ENCODE measurements around the gene FOS.

The FOS gene

DNA sequence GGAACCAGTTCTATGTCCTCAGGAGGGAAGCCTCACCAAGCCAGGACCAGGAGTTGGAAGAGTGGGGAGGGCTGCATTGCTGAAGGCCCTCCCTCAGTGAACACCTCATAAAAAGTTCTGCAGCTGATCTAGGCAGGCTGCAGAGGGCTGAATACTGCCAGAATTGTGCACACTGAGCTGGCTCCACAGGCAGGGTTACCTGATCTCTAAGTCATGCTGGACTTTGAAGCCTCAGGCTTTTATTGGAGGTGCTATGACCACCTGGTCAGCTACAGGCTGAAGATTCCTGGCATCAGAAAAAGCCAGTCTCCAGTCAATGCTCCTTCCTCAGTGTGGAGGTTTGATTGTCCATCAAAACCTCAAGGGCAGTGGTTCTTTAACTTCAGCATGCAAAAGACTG, 39.7 kb downstream of the FOS start:
- no peak for DNase-seq (ENCODE audit: low read depth, low spot score)

DNA sequence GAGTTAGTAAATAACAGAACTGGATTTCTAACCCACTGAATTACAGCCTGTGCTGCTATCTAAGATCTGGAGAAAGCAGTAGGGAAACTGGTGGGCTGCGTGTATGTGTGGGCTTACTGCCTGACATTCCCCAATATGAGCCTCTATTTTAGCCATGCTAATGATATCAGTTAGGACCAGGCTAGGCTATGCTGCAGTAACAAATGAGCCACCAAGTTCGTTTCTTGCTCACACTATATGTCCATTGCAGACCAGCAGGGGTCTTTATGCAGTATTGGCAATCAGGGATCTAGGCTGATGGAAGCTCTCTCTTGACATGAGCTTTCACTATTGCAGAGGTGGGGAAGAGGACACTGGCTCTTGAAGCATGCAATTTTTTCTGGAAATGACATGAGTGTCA, 40.4 kb downstream of the FOS start:
- DNase-seq (ENCODE audit: low read depth, low spot score) = no peak

DNA sequence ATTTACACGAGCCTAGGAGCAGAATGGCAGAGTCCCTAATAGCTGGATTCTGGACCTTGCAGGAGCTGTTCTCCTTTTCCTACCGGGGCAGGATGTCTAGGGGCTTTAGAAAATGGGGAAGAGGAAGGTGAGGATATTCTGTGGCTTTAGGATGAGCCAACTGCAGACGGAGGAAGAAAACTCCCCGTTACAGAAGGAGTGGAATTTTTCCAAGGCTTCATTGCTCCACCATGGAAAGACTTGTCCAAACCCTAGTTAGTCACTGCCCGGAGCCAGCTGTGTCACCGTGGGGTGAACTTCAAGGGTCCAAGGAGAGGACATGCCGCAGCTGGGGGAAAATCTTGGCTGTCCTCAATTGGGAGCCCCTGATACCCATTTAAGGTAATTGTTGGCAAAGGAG, 41.6 kb downstream of the FOS start:
- DNase-seq (ENCODE audit: low read depth, low spot score) = no peak

DNA sequence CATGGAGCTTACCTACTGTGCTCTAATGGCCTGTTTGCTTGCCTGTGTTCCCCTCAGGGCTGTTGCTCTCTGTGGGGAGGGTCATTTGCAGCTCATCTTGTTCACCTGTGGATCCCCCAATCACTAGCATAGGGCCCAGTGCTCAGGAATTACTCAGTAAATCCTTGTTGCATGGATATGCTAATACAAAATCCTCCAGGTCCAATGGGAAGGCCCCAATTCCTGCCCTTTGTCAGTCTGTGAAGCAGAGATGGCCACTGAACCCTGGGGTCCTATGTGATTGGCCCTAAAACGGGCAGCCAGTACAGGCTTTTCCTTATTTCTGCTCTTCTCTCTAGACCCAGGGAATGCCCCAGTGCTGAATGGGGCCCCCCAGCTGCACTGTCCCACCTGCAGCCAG, 44.1 kb downstream of the FOS start:
- DNase-seq (ENCODE audit: low read depth, low spot score) = no peak

DNA sequence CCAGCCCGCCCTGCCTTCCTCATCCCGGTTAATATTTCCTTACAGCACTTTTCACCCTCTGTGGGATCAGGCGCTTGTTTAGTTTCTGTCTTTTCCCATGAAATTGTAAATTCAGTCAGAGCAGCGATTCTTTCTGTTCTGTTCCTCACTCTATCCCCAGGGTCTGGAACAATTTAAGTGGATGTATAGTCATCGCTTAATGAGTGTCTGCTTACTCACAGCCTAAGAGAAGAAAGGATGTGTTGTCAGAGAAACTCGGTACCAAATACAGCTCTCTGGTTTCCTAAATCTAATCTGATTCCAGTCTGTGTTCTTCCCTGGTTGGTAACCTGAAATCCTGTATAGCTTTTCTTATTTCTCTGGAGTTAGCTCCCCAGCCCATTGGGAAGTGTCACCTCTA, 44.9 kb downstream of the FOS start:
- no peak for DNase-seq (ENCODE audit: low read depth, low spot score)

DNA sequence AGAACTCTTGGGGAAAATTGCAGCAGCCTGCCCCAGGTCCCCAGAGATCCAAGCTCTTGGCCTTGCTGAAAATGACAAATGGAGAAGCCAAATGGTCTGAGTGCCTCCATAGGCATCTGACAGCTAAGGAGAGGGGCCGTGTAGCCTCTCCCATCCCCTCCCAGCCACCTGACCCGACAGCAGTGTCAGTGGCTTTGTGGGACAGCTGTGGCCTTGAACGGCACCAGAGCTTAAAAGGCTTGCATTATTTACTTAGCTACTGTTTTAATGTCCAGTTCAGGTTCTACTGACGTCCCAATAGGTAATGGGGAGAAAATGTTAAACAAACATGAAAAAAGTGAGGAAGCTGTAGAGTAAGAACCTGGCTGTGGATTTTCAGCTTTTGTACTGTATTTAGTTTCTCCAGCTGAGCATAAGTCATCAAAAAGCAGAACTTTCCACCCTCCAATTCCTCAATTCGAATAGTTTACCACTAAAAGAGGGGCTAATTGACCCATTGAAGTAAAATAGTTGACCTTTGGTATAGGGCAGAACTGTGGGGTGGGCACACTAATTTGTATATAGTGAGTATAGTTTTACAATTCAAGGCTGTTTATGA, 50.0 kb downstream of the FOS start:
- no peak for DNase-seq (ENCODE audit: low read depth, low spot score)

DNA sequence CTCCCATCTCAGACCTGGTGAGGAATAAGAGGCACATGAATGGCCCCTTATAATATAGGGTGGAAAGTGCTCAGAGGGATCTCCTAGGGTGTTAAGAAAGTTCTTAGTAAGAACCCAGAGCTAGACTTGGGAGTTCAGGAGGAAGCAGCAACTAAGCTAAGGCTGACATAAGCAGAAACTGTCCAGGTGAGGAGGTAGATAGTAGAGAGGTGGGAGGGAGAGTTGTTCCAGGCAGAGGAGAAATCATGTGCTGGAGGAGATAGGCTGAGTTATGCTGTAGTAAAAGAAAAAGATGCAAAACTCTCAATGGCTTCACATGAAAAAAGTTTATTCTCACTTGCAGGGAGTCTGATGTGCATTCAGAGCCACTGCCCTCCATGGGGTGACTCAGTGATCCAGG, 50.7 kb downstream of the FOS start:
- no peak for DNase-seq (ENCODE audit: low read depth, low spot score)

DNA sequence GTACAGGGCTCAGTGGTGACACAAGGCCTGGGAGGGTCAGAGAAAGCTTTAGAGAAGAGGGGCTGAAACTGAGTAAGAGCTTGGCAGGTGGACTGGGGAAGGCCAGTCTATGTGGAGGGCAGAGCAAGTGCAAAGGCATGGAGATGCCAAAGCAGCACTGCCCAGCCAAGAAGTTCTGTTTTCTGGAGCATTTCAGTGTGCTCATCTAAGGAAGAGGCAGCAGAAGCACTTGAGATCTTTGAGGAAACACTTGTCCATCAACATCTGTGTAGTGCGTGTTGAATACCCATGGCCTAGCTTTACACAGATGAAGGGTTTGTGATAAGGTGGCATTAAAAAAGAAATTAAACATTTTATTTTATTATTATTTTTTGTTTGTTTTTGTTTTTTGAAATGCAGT, 52.8 kb downstream of the FOS start:
- no peak for DNase-seq (ENCODE audit: low read depth, low spot score)

Data from activated naive CD8-positive, alpha-beta T cell treated with anti-CD3 and anti-CD28 coated beads, Interleukin-2, amount 50 U/mL, for 16 hours (primary cell).